Thyroid gland (tissue), 4 donors: ENCODE results near the gene HBE1.

Source experiments
- CTCF ChIP-seq, 6 experiments: fragments of 200-600 bp in 3 of 6; fragments of 450-650 bp in 3 of 6; sonication (generic) in 3 of 6; IDR thresholded peaks; one replicate each; pipeline ENCODE4 v1.5.1; 2016 to 2019; ENCODE audit warnings: antibody characterized with exemption in 6 of 6, mild to moderate bottlenecking in 2 of 6, inconsistent platforms in 1 of 6, moderate library complexity in 1 of 6
- POLR2A ChIP-seq, 2 donors: fragments of 450-650 bp; IDR thresholded peaks; one replicate each; pipeline ENCODE4 v1.6.1; 2017; ENCODE audit warnings: antibody characterized with exemption in 2 of 2, mild to moderate bottlenecking in 2 of 2, moderate library complexity in 1 of 2

GRCh38 chr11:5267033-5267563 is 2.6 kb downstream of the HBE1 start:
- TF ChIP-seq CTCF (IDR thresholded peaks at IDR 0.05) (no peak), POLR2A (IDR thresholded peaks at IDR 0.05) (no peak)
